ENCODE results near the gene HS3ST4.

Gene HS3ST4

GRCh38 chr16:25823891-25824290, 132.1 kb downstream of the HS3ST4 start:
- DNase-seq, result peak in 1 of 56 donors; percentile 7

GRCh38 chr16:25827709-25828108, 135.9 kb downstream of the HS3ST4 start:
- no peak for DNase-seq

- DNase-seq, result no peak
Observed at GRCh38 chr16:25828510-25828909, 136.8 kb downstream of the HS3ST4 start.

GRCh38 chr16:25832291-25832690, 140.5 kb downstream of the HS3ST4 start:
- no peak for DNase-seq

GRCh38 chr16:25834101-25834500, 142.3 kb downstream of the HS3ST4 start:
- DNase-seq, result no peak

- no peak for DNase-seq
Observed at GRCh38 chr16:25835126-25835525, 143.4 kb downstream of the HS3ST4 start.

GRCh38 chr16:25838724-25839186, 147.0 kb downstream of the HS3ST4 start:
- peak in 21 of 56 donors; percentile 0 to 51 (median 10) for DNase-seq

GRCh38 chr16:25841761-25842160, 150.0 kb downstream of the HS3ST4 start:
- DNase-seq, result no peak

GRCh38 chr16:25845901-25846300, 154.1 kb downstream of the HS3ST4 start:
- no peak for DNase-seq

- DNase-seq, result no peak
Observed at GRCh38 chr16:25854141-25854540, 162.4 kb downstream of the HS3ST4 start.

- no peak for DNase-seq
Observed at GRCh38 chr16:25855063-25855462, 163.3 kb downstream of the HS3ST4 start.

- DNase-seq, result no peak
Observed at GRCh38 chr16:25855818-25856217, 164.1 kb downstream of the HS3ST4 start.

- DNase-seq, result no peak
Observed at GRCh38 chr16:25859645-25860044, 167.9 kb downstream of the HS3ST4 start.

- no peak for DNase-seq
Observed at GRCh38 chr16:25867041-25867440, 175.3 kb downstream of the HS3ST4 start.

- DNase-seq, result peak in 5 of 56 donors; percentile 1 to 14 (median 4)
Observed at GRCh38 chr16:25868106-25868505, 176.3 kb downstream of the HS3ST4 start.

- no peak for DNase-seq
Observed at GRCh38 chr16:25868706-25869370, 177.1 kb downstream of the HS3ST4 start.

GRCh38 chr16:25872369-25873070, 180.8 kb downstream of the HS3ST4 start:
- DNase-seq, result no peak

GRCh38 chr16:25874196-25874595, 182.4 kb downstream of the HS3ST4 start:
- DNase-seq, result no peak

- DNase-seq, result peak in 2 of 56 donors; percentile 3 to 8
Observed at GRCh38 chr16:25875956-25876598, 184.3 kb downstream of the HS3ST4 start.

- no peak for DNase-seq
Observed at GRCh38 chr16:25877103-25877502, 185.3 kb downstream of the HS3ST4 start.

- no peak for DNase-seq
Observed at GRCh38 chr16:25886598-25886997, 194.8 kb downstream of the HS3ST4 start.

- DNase-seq, result no peak
Observed at GRCh38 chr16:25888868-25889267, 197.1 kb downstream of the HS3ST4 start.

Data from amygdala (tissue), 56 donors.